Stimulated activated CD8-positive, alpha-beta memory T cell treated with anti-CD3 and anti-CD28 coated beads, Interleukin-7, amount 100 ng/mL, for 4 hours (primary cell): ENCODE data around the gene ALK.

ENCODE experiments used
- DNase-seq, 2 donors: peaks; one replicate each; pipeline ENCODE4 v3.0.0-alpha.2; 2020; ENCODE audit warnings: low read depth in 2 of 2

ALK gene

GRCh38 chr2:29226808-29227207, 694.6 kb downstream of the ALK start:
- DNase-seq, result no peak

- no peak for DNase-seq
Measured at GRCh38 chr2:29226375-29226774, 695.0 kb downstream of the ALK start.

- no peak for DNase-seq
Measured at GRCh38 chr2:29225814-29226213, 695.6 kb downstream of the ALK start.

- no peak for DNase-seq
Measured at GRCh38 chr2:29224693-29225551, 696.5 kb downstream of the ALK start.

- DNase-seq, result no peak
Measured at GRCh38 chr2:29223851-29224692, 697.3 kb downstream of the ALK start.

GRCh38 chr2:29223257-29223656, 698.1 kb downstream of the ALK start:
- DNase-seq, result no peak

- no peak for DNase-seq
Measured at GRCh38 chr2:29222381-29223179, 698.8 kb downstream of the ALK start.

GRCh38 chr2:29220506-29221270, 700.7 kb downstream of the ALK start:
- DNase-seq, result no peak

- DNase-seq, result no peak
Measured at GRCh38 chr2:29219374-29219773, 702.0 kb downstream of the ALK start.

GRCh38 chr2:29218550-29219125, 702.7 kb downstream of the ALK start:
- no peak for DNase-seq

- no peak for DNase-seq
Measured at GRCh38 chr2:29218071-29218470, 703.3 kb downstream of the ALK start.

GRCh38 chr2:29216609-29216909, 704.8 kb downstream of the ALK start:
- DNase-seq, result no peak

- no peak for DNase-seq
Measured at GRCh38 chr2:29215739-29216608, 705.4 kb downstream of the ALK start.

- no peak for DNase-seq
Measured at GRCh38 chr2:29215073-29215472, 706.3 kb downstream of the ALK start.

GRCh38 chr2:29213888-29214291, 707.5 kb downstream of the ALK start:
- DNase-seq, result no peak

GRCh38 chr2:29212009-29212408, 709.4 kb downstream of the ALK start:
- DNase-seq, result no peak

- DNase-seq, result no peak
Measured at GRCh38 chr2:29209551-29209950, 711.8 kb downstream of the ALK start.

- no peak for DNase-seq
Measured at GRCh38 chr2:29207352-29208148, 713.8 kb downstream of the ALK start.

- DNase-seq, result no peak
Measured at GRCh38 chr2:29206941-29207340, 714.4 kb downstream of the ALK start.
